HG02763 (cell line): ENCODE data around the gene DDX49.

Experiments
- ATAC-seq: cut with Tn5 transposase; IDR thresholded peaks from one replicate; pipeline ENCODE4 v1.9.1; 2021; ENCODE audit warnings: mild to moderate bottlenecking, moderate library complexity; ENCODE audit not compliant: unreplicated experiment

Gene DDX49

DNA sequence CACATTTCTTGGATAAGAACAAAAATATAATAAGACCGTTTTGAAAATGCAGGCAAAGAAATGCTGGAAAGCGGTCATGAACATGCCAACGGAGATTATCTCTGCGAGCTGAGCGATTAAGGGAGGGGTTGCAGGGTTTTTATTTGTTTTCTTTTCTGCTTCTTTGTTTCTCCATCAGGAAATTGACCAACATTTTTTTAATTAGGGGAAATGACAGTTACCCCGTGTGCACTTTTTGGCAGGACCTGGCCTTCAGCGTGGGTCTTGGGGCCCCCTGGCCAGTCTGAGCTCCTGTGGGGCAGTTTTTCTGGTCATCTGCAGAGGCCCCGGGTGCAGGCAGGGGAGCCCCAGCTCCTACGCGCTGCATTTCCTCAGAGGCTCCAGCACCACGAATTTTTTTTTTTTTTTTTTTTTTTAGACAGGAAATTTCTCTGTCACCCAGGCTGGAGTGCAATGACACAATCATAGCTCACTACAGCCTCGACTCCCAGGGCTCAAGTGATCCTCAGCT, 52.8 kb downstream of the DDX49 start:
- ATAC-seq, result no peak

DNA sequence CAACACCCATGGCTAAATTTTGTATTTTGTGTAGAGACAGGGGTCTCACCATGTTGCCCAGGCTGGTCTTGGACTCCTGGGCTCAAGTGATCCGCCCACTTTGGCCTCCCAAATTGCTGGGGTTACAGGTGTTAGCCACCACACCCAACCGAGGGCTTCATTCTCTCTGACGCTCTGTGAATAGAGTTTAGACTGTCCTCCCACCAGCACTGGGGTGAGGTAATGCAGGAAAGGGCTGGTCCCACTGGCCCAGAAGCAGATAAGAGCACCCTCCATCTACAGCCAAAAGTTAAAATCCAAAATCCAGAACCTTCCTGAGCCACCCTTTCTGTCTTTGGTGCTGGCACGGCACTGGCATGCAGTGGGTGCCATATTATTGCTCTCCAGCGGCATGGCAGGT, 53.3 kb downstream of the DDX49 start:
- no peak for ATAC-seq

DNA sequence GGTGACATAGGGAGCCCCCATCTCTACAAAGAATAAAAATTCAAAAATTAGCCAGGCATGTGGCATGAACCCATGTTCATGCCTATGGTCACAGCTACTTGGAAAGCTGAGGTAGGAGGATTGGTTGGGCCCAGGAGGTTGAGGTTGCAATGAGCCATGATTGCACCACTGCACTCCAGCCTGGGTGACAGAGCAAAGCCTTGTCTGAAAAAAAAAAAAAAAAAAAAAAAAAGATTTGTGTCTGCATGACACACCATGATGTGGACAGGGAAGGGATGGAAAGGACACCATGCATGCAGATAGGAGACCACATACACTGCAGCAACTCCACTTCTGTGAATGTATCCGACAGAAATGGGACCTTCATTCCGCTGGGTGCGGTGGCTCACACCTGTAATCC, 55.5 kb downstream of the DDX49 start:
- ATAC-seq, result no peak

DNA sequence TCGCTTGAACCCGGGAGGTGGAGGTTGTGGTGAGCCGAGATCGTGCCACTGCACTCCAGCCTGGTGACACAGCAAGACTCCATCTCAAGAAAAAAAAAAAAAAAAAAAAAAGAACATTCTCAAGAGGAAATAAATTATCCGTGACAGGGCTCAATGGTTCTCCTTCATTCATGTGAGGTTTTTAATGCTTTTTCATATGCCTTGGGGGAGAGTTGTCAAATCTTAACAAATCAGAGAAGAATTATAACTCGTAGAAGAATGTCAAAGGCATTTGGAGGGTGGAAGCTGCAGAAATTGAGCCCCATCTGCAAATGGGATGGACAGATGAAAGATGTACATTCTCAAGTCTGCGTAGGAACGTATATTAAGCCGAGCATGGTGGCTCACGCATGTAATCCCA, 56.4 kb downstream of the DDX49 start:
- no peak for ATAC-seq
